Muscle layer of colon (tissue), 2 donors: ENCODE data around the gene NRG2.

Experiments
- H3K27ac ChIP-seq: one replicate; pipeline ENCODE4 v1.7.0; 2013; ENCODE audit warnings: low read depth, mild to moderate bottlenecking, low read length, moderate library complexity
- H3K27me3 ChIP-seq, 2 donors: one replicate each; pipeline ENCODE4 v1.7.0; 2013; ENCODE audit warnings: low read length in 2 of 2, mild to moderate bottlenecking in 2 of 2; ENCODE audit not compliant: insufficient read depth in 2 of 2, control insufficient read depth in 1 of 2
- H3K36me3 ChIP-seq: one replicate; pipeline ENCODE4 v1.7.0; 2013; ENCODE audit warnings: mild to moderate bottlenecking, low read length; ENCODE audit not compliant: insufficient read depth
- H3K4me1 ChIP-seq: one replicate; pipeline ENCODE4 v1.7.0; 2013; ENCODE audit warnings: mild to moderate bottlenecking, low read length; ENCODE audit not compliant: insufficient read depth
- H3K4me3 ChIP-seq, 2 donors: one replicate each; pipeline ENCODE4 v1.7.0; 2013; ENCODE audit warnings: low read length in 2 of 2, low read depth in 1 of 2, mild to moderate bottlenecking in 1 of 2, moderate library complexity in 1 of 2
- H3K9ac ChIP-seq: one replicate; pipeline ENCODE4 v1.7.0; 2013; ENCODE audit warnings: low read length
- H3K9me3 ChIP-seq: one replicate; pipeline ENCODE4 v1.7.0; 2013; ENCODE audit warnings: mild to moderate bottlenecking, low read length
- donor health status: abdominal sarcoma.
- donor health status: Adenocarcinoma of cecum.

Gene NRG2

GRCh38 chr5:139885857-139886208 is 157.3 kb downstream of the NRG2 start:
- Histone ChIP-seq H3K27ac (no peak overlapping the region), H3K27me3 (no peaks in the 10 kb centered on the region), H3K4me1 (peaks cover 14% of the 10 kb centered on the region), H3K4me3 (no peak overlapping the region), H3K9ac (no peak overlapping the region), H3K9me3 (no peaks in the 10 kb centered on the region), H3K36me3 (no peaks in the 10 kb centered on the region)

- Histone ChIP-seq H3K9me3 (no peaks in the 10 kb centered on the region), H3K27ac (no peak overlapping the region), H3K9ac (no peak overlapping the region), H3K4me1 (peaks cover 19% of the 10 kb centered on the region), H3K36me3 (no peaks in the 10 kb centered on the region), H3K4me3 (no peak overlapping the region), H3K27me3 (no peaks in the 10 kb centered on the region)
Measured at GRCh38 chr5:139885172-139885856, 157.8 kb downstream of the NRG2 start.

GRCh38 chr5:139884734-139885133 is 158.4 kb downstream of the NRG2 start:
- Histone ChIP-seq H3K4me1 (peaks cover 25% of the 10 kb centered on the region), H3K27ac (no peak overlapping the region), H3K27me3 (no peaks in the 10 kb centered on the region), H3K9me3 (no peaks in the 10 kb centered on the region), H3K9ac (no peak overlapping the region), H3K36me3 (no peaks in the 10 kb centered on the region), H3K4me3 (no peak overlapping the region)

GRCh38 chr5:139884144-139884543 is 159.0 kb downstream of the NRG2 start:
- peaks cover 25% of the 10 kb centered on the region for H3K4me1 ChIP-seq
- no peaks in the 10 kb centered on the region for H3K27me3 ChIP-seq
- H3K4me3 ChIP-seq = no peak overlapping the region
- no peaks in the 10 kb centered on the region for H3K36me3 ChIP-seq
- no peak overlapping the region for H3K9ac ChIP-seq
- no peak overlapping the region for H3K27ac ChIP-seq
- H3K9me3 ChIP-seq = no peaks in the 10 kb centered on the region

- Histone ChIP-seq H3K9me3 (no peaks in the 10 kb centered on the region), H3K36me3 (no peaks in the 10 kb centered on the region), H3K4me1 (peaks cover 25% of the 10 kb centered on the region), H3K27ac (no peak overlapping the region), H3K9ac (no peak overlapping the region), H3K27me3 (no peaks in the 10 kb centered on the region), H3K4me3 (no peak overlapping the region)
Measured at GRCh38 chr5:139882961-139883539, 160.0 kb downstream of the NRG2 start.

- Histone ChIP-seq H3K9ac (no peak overlapping the region), H3K36me3 (no peaks in the 10 kb centered on the region), H3K4me1 (peaks cover 25% of the 10 kb centered on the region), H3K9me3 (no peaks in the 10 kb centered on the region), H3K27me3 (no peaks in the 10 kb centered on the region), H3K4me3 (no peak overlapping the region), H3K27ac (no peak overlapping the region)
Measured at GRCh38 chr5:139882316-139882715, 160.8 kb downstream of the NRG2 start.

GRCh38 chr5:139881143-139881733 is 161.9 kb downstream of the NRG2 start:
- Histone ChIP-seq H3K4me1 (peaks cover 25% of the 10 kb centered on the region), H3K27me3 (no peaks in the 10 kb centered on the region), H3K9ac (no peak overlapping the region), H3K4me3 (no peak overlapping the region), H3K36me3 (no peaks in the 10 kb centered on the region), H3K9me3 (no peaks in the 10 kb centered on the region), H3K27ac (no peak overlapping the region)

- Histone ChIP-seq H3K9me3 (no peaks in the 10 kb centered on the region), H3K9ac (no peak overlapping the region), H3K27ac (no peak overlapping the region), H3K4me1 (peaks cover 25% of the 10 kb centered on the region), H3K4me3 (no peak overlapping the region), H3K27me3 (no peaks in the 10 kb centered on the region), H3K36me3 (no peaks in the 10 kb centered on the region)
Measured at GRCh38 chr5:139880416-139881142, 162.5 kb downstream of the NRG2 start.

- Histone ChIP-seq H3K4me3 (no peak overlapping the region), H3K27ac (no peak overlapping the region), H3K4me1 (peaks cover 13% of the 10 kb centered on the region), H3K9ac (no peak overlapping the region), H3K36me3 (no peaks in the 10 kb centered on the region), H3K27me3 (no peaks in the 10 kb centered on the region), H3K9me3 (no peaks in the 10 kb centered on the region)
Measured at GRCh38 chr5:139878093-139878492, 165.0 kb downstream of the NRG2 start.

- Histone ChIP-seq H3K27me3 (no peaks in the 10 kb centered on the region), H3K27ac (no peak overlapping the region), H3K36me3 (no peaks in the 10 kb centered on the region), H3K9me3 (no peaks in the 10 kb centered on the region), H3K4me1 (peaks cover 13% of the 10 kb centered on the region), H3K9ac (no peak overlapping the region), H3K4me3 (no peak overlapping the region)
Measured at GRCh38 chr5:139877129-139877597, 165.9 kb downstream of the NRG2 start.

GRCh38 chr5:139875957-139876356 is 167.1 kb downstream of the NRG2 start:
- Histone ChIP-seq H3K9me3 (no peaks in the 10 kb centered on the region), H3K9ac (no peak overlapping the region), H3K4me1 (peaks cover 12% of the 10 kb centered on the region), H3K27me3 (no peaks in the 10 kb centered on the region), H3K27ac (no peak overlapping the region), H3K4me3 (no peak overlapping the region), H3K36me3 (no peaks in the 10 kb centered on the region)
